ENCODE results near the gene MBNL2.

Gene MBNL2

DNA sequence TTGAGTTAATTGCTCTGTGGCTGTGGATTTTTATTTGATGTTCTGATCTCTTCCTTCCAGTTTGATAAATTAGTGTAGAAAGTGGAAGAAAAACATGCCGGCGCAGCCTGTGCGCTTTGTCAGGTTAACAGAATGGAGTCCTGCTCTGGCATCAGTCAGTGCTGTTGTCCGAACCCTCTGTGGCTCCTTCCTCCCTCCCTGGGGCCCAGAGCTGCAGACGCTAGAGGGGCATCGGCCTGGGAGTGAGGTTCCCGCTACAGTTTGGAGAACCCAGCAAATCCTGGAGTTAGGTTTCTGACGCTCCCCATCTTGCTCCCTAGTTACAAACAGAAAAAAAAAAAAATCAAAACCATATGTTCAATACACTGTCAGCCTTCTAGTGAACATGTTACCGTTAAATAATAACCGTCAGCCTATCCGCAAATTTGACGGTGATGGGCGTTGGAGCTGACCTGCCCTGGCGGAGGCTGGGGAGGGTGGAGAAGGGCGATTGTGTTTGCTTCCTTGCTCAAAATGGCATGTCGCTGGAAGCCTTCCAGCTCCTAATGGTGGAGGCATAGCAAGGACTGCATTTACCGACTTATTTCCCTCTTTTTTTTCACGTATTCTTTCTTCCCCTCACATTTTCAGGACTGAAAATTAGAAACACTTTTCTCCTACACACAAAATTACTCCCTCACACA lies 13.6 kb downstream of the MBNL2 start:
- DNase-seq = no peak

DNA sequence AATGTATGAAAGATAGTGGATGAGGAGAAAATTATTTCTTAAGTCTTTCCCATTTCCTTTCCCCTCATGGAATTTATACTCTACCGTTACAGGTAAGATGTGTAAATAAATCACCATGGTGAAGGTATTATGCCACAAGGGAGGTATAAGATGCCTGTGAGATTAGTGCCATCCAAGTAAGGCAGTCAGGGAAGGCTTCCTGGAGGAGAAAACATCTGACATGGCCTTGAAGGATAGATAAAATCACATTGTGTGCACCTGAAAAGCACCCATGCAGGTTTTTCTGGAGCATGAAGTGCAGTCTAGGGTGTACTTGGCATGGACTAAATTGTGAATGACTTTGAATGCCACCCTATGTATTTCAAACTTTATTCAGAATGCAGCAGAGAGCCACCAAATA lies 15.3 kb downstream of the MBNL2 start:
- no peak for DNase-seq

DNA sequence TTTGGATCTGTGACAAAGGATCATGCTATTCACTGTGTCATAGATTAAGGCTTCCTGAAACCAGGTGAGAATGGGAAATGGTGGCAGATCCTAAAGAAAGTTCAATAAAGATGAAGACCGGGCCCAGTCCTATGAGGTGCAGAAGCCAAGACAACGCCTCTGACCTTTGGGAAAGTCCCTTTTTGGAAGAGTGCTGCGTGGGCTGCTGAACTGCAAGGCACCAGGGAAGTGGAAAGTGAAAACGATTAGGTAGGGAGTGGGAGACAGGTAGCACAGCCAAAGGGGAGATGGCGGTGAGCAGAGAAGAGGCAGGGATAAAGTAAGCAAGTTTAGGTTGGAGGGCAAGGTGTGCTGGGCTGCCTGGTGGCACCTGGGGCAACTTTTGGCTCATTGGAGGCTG lies 16.3 kb downstream of the MBNL2 start:
- no peak for DNase-seq

DNA sequence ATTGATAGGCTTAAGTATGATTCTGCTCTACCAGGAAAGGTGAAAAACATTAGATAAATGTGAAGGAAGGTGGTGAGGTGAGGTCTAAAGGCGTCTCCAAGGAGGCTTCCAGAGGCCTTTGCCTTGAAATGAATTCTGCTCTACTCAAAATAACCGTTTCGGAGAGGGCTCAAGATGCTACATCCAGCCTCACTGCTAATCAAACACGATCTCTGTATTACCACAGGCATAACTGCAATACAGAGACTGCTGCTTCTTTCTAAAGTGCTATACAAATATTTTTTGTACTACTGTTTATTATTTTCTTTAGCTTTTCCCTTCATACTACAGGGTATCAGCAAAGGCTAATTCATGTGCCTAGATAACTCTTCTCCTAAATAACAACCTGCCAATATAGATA lies 16.8 kb downstream of the MBNL2 start:
- no peak for DNase-seq

DNA sequence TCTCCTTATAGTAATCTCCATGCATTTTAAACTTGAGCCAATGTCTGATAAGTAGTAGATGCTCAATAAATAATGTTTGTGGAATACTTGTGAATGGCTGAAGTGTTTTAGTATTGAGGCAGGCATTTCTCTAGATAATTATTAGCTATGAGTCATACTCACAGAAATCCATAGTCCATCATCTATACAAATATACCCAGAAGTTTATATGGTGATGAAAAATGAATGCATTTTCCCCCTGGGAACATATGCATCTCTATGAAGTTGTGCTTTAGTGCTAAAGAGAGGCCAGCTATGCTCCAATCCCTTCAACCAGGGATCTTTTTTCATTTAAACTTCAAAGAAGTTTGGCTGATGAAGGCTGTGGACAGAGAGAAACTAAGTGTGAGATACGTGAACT lies 17.2 kb downstream of the MBNL2 start:
- DNase-seq = no peak

DNA sequence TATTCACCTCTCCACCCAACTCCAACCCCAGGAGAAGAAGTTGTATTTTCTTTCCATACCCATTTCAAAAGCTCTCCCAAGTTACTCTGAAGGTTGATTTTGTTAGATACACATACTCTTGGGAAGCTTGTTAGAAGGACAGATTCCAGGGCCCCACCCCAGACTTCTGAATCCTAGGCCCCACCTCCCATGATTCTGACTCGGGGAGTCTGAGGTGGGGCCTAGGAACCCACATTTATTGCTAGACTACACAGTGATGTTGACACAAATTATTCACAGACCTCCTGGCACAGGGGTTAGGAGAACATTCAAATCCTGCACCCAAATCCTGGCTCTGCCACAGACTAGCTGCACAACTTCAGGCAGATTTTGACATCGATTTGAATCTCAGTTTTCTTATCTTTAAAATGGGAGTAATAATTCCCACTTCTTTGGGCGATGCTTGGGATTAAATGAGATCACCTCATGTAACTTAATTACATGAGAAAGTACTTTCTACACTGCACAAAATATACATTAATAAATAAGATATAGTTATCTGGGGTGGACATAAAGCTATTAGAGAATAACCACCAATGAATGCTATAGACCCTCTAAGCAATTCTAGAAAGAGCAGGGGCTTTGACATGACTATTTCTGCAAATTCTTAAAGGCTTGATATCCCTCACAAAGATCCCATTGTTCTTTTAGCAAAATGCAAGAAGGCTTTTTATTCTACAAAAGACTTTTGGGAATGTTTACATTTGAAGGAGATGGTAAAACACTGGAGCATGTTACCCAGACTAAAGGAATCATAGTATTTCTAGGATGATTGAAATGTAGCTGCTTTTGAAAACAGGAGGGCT lies 18.0 kb downstream of the MBNL2 start:
- no peak for DNase-seq

DNA sequence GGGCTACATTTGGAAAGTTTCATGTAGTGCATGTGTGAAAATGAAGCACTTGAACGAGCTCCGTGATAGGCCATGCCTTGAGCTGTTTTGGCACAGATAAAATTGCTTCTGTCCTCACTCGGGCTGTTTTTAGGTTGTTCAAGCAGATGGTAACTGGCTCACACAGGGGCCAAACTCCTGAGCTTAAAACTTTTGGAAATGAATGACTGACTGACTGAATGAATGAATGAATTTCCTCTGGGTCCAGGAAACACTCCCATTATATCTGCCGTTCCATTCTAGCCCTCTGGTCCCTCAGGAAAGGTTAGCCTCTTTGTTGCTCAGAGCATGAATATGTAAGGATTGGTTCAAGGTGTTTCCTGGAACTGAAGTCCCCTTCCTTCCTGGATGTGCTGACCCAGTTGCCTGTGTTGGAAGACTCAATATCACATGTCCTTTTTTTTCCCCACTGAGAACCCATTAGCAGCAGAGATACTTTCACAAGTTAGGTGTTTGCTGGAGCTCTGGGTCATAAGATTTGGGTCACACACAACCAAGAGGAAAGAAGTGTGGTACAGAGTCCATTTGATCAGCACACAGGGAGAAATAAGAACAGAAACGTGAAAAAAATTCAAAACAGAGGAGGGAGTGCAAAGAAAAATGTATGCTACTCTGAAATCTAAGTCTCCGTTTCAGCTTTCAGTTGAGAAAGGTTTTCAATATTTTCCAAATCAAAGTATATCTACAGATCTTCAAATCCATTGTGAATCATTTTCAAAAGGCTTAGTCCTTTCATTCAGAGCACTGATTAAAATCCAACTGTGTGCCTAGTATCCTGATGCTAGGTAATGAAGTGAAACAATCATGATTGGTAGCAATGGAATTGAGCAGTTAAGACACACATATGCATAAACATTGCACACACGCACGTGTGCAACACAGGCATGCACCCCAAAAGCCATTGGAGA lies 18.9 kb downstream of the MBNL2 start:
- no peak for DNase-seq

DNA sequence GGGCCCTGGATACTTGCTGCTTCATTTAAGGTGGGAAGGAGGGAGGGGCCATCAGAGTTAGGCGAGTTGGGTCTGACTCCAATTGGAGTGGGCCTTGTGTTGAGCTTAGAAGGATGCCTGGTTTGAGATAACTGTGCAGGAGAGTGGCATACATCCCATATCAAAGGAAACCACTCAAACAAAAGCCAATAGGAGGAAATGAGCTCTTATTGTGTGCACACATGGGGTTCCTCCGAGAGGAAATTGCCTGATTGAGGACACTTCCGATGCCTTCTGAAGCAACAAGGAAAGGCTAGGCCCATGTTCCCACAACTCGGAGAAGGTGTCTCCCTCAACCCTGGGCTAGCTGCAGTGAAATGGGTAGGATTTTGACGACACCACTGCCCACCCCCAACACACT lies 19.6 kb downstream of the MBNL2 start:
- no peak for DNase-seq

DNA sequence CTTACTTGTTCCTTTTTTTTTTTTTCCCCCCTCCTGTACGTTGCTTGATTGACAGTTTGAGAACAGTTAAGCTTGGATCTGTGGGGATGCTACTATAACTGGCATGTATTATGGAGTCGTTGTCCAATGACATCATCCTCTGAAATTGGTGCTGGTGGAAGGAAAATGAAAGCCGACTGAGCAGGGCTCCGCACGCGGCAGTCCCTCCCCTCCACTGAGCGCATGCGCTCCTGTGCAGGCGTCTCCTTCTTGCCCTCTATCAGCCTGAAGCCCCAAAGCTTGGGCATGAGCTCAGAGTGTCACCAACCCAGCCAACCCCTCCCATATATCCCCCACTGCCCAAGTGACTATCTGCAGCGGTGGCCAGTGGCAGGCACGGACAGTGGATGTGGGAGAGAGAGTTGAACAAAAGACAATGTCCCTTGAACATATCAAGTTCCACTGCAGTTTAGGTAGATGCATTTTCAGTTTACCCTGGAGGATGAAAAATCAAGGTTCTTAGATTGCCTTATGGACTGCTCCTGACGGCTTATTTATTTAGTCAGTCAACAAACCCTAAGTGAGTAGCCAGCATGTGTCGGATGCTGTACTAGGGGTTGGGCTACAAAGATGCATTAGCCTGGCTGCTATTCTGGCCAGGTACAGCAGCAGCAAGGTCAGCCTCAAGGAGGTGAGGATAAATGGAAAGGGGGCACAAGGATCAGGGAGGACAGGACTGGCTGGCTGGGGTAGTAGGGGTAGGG lies 20.8 kb downstream of the MBNL2 start:
- DNase-seq = no peak

DNA sequence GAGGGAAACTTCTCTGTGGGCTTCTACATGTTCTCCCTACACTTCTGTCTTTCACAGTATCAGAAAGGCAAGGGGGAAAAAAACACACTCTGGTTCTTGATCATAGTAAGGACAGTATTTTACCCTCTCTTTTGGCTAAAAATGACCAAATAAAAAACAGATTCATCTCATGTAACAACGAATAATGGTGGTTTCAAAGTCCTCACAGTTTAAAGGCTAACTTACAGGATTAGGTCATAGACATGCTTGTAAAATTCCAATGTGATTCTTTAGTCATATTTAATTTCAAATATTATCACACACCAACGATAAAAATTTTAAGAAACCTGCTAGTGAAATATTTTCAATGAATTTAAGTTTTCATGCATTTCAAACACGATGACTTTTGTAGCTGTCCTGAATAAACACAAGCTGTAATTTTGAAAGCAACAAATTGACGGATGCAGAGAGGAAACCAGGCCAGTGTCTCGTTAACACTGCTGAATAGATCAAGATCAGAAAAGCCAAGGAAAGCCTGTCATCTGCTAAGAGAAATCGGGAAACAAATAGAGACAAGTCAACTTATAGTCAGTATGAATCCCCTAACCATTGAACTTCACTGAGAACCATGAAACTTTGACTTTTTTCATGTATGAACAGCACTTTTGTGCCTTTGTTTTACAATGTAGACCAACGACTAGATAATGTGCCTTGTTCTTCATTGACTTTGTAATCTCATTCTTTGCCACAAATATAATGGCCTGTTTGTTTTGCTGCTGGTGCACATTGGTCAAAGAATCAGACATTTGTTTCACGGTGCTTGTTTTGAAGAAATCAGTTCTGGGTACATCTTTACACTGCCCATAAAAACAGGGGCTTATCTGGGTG lies 22.0 kb downstream of the MBNL2 start:
- DNase-seq = no peak

DNA sequence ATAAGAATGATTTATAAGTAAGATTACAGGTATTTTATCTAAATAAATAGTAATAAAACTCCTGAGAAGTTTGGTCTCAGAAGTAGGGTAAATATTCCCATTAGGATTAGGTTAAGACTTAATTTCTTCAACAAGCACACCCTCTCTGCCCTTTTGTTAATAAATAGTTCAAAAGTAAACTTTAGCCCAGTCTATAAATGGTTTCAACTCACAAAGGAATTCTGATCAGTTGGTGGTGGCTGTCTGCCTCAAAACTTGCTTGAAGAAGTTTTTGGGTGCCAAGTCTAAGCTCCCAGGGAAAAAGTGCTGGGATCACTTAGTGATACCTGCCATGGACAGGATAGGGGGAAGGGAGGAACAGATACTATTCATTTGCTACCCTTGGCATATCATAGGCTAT lies 22.9 kb downstream of the MBNL2 start:
- no peak for DNase-seq

DNA sequence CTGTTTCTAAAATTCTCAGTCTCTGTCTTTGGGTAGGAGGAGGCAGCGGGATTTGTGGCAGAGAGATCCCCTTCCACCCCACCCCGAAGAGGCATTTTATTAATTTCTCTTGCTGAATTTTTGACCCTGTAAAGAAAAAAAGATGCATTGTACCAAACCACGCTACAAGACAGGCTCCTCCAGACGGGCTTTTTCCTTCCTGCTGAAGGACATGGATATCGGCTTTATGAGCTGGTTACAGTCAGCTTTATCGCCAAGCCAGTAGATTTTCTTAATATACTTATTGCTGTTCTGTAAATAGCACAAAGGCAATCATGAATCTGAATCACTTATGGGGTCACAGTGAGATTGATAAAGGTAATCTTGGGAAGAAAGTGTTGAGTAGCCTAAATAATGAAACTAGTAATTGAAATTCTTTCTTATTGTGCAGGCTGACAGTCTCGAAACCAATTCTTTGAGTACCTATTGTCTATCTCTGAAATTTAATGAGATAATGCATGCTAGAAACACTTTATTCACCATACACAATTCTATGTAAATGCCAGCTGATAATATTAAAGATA lies 24.5 kb downstream of the MBNL2 start:
- no peak for DNase-seq

DNA sequence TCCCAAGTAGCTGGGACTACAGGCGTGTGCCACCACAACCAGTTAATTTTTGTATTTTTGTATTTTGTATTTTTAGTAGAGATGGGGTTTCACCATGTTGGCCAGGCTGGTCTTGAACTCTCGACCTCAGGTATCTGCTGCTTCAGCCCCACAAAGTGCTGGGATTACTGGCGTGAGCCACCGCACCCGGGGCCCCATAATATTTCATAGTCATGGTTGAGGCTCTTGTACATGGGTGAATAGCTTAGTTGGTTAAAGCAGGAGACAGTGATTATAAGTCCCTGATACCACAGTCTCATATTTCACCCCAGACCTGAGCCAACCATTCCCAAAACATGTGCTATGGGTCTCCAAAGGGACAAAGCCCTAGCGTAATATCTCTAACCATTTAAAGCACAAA lies 26.1 kb downstream of the MBNL2 start:
- no peak for DNase-seq

DNA sequence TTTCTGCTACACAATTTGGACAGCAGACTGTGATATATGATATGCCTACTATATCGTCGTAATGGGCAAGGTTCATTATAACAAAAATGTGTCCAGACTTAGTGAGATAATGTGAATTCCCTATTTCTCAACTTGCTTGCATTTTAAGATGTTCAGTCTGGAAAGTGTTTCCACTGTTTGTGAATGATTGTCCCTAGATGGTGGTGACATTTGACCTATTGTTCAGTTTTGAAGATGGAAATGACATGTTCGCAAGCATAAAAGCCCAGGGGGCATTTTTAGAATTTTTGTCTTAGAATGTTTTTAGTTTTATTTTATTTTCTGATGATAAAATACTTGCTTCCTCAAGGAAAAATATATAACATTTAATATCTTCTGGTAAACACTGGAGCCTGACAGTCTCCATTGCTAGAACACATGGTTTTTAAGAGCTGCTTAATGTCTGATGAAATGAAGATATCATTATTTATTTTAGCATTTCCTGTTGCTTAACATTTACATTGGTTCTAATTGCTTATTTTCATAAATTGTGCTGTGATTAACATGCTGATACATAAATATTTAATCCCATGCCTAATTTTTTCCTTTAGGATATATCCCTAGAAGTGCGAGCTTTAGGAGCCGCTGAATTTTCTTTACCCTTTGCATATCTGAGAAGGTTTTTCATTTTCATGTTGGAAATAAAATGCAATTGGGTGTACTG lies 27.1 kb downstream of the MBNL2 start:
- no peak for DNase-seq

DNA sequence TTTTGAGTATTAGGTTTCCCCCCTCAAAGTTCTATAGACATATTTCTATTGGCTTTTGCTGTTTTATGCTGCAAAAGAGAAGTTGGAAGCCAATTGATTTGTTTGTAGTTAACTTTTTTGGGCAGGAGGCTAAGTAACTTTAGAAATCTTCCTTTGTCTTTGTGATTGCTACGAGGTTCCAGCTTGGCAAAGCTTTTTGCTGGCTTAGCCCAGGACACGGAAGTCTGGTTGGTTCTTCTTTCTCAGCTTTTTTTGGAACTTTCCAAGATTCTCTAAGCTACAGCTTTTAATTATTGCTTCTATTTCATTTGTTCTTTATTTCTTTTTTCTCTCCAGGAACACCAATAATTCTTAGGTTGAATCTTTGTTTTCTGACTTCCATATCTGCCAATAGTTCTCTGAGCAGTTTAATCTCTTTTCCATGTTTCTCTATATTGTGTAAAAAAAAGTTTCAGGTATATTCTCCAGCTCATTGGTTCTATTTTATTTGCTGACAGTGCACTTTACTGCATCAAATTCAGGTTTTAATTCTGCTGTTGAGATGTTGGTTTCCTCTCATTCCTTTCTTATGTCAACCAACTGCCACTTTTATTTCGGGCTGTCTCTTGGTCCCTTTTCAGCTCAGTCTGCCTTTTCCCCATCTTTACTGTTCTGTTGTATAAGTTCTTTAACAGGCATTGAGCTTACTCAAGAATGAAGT lies 27.8 kb downstream of the MBNL2 start:
- DNase-seq = no peak

DNA sequence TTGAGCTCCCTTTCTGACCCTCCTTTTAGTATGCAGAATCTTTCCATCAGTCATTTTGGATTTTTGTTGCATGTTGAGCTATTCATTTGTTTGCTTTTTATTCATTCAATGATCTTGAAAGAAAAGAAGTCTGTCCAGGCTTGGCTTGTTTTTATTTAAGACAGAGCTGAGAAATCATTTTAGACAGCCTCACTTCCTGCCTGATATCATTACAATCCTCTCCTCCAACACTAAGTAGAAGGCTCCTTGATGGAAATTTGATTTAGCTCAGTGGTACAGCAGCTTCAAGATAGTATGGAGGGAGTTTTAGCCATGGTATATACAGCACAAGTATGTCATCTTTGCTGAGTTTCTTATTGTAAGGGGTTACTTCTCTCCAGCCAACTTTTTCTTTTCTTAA lies 28.4 kb downstream of the MBNL2 start:
- DNase-seq = no peak

DNA sequence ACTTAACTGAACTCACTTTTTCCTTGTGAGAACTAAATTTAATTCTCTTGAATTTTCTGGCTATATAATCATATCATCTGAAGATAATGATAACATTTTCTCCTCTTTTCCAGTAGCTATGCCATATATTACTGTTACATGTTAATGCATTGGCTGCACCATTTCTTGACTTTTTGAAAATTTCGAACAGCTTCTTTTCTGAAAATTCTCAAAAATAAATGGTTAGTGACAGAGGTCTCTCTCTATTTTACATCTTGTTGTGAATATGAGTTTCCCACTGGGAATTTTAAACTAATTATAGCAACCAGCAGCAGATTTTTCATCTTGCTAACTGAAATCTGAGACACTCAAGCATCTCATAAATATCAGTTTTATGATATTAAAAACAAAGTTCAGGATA lies 30.6 kb downstream of the MBNL2 start:
- no peak for DNase-seq

DNA sequence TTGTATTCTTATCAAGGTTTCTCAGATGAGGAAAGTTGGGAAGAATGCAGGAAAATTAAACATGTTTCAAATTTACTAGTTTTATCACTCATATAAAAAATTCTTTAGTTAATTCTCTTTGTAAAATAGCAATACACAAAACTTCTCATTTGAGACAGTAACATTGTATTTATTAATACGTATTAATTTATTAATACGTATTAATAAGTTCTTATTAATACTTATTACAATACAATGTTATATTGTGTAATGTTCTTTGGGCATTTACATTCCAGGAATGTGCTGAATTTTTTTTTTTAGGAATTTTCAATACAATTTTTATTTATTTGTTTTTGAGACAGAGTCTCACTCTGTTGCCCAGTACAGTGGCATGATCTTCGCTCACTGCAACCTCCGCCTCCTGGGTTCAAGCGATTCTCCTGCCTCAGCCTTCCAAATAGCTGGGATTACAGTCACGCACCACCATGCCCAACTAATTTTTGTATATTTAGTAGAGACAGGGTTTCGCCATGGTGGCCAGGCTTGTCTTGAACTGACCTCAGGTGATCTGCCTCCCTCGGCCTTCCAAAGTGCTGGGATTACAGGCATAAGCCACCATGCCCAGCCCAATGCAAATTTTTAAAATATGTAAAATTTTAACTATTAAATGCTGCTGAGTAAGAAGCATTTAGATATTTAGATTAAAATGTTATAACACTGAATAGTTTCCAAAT lies 31.6 kb downstream of the MBNL2 start:
- DNase-seq = no peak

DNA sequence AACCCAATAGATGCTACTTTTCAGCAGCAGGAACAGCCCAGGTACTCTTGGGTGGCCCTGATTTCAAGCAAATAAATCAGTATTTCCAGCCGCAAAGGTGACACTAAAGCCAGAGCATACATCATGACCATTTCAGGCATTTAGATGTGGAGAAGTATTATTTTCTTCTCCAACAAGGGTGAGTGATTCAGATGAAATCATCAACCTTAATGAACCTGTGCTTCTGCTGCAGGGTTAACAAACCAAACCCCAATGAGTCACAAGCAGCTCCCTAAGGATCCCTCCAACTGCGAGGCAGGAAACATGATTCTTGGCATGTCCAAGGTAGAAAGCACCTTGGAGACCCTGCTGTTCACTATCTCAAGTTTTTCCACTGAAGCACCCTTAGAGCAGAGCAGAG lies 32.7 kb downstream of the MBNL2 start:
- DNase-seq = no peak

All from RPMI8226 (cell line).